Prostate gland (tissue), 2 donors: Measurements from ENCODE around the gene MSMP.

Source experiments
- POLR2A ChIP-seq: fragments of 450-650 bp; IDR thresholded peaks from one replicate; pipeline ENCODE4 v1.6.1; 2016; ENCODE audit warnings: antibody characterized with exemption, mild to moderate bottlenecking
- TF ChIP-seq, protein P1 (sequence below), 4 experiments: fragments of 200-600 bp in 2 of 4; fragments of 450-650 bp in 2 of 4; sonication (generic) in 2 of 4; IDR thresholded peaks; 1 replicate in 3 of 4; 2 replicates in 1 of 4; pipeline ENCODE4 v1.5.1; 2016 to 2019; ENCODE audit warnings: antibody characterized with exemption in 4 of 4, mild to moderate bottlenecking in 2 of 4, moderate library complexity in 2 of 4

DNA sequence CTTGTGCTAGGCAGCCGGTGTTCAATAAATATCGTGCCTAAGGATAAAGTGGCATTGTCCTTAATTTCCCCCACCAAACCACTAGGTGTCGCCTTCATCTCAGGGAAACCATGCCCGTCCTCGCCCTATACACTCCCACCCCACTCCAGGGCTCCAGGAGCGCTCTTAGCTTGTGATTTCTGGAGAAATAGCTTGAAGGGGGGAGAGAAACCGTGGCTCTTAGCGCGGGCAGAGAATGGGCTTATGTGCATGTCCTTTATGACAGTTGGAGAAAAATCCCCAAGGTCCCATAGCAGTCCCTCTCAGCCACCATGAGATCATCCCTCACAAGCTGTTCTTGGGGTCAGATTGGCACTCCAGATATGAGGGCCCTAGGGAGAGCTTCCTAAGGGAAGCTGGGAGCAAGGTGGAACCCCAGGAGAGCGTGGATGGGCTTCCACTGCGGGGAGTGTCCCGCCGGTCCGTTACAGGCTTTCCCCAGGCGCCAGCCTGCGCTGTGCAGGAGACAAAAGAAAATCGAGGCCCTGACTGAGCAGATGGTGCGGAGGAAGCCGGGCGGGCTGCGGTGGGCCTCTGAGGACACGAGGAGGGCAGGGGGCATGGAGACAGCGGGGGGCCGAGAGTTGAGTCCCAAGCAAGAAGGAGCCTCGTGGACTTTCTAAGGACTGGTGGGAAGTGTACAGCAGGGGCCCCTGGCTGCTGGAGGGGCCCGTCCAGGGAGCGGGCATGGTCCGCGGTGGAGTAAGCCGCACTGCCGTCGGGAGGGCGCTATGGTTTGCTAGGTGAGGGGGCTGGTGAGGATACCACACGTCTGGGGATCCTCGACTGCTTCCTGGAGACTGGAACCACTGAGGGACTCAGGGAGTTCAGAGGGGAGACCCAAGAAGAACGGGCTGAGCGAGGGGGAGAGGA lies 36.6 kb upstream of the MSMP start:
- TF ChIP-seq, protein P1, sequence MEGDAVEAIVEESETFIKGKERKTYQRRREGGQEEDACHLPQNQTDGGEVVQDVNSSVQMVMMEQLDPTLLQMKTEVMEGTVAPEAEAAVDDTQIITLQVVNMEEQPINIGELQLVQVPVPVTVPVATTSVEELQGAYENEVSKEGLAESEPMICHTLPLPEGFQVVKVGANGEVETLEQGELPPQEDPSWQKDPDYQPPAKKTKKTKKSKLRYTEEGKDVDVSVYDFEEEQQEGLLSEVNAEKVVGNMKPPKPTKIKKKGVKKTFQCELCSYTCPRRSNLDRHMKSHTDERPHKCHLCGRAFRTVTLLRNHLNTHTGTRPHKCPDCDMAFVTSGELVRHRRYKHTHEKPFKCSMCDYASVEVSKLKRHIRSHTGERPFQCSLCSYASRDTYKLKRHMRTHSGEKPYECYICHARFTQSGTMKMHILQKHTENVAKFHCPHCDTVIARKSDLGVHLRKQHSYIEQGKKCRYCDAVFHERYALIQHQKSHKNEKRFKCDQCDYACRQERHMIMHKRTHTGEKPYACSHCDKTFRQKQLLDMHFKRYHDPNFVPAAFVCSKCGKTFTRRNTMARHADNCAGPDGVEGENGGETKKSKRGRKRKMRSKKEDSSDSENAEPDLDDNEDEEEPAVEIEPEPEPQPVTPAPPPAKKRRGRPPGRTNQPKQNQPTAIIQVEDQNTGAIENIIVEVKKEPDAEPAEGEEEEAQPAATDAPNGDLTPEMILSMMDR (IDR thresholded peaks at IDR 0.05) = peak; percentile 70 to 90 (median 84)
- no peak for TF ChIP-seq POLR2A
